Neural cell (in vitro differentiated cells): ENCODE measurements around the gene CPM. TPM values are rescaled to one million over a fixed set of nuclear protein-coding genes. Genes with fewer than 3 reads are reported as not detected.

Experiments
- H2AFZ ChIP-seq: fragments of 200-600, 300-800 bp; sonication (generic), shearing (Covaris generic); 2 replicates; pipeline ENCODE4 v1.6.0; 2014; ENCODE audit warnings: low read depth, mild to moderate bottlenecking, antibody characterized with exemption, low read length, moderate library complexity
- H3F3A ChIP-seq: fragments of 200-600 bp; shearing (Covaris generic); 2 replicates; pipeline ENCODE4 v1.6.1; 2016; ENCODE audit warnings: mild to moderate bottlenecking, moderate library complexity, mixed read lengths, antibody characterized with exemption, low read length; ENCODE audit not compliant: insufficient read depth, poor library complexity, severe bottlenecking
- H3K27ac ChIP-seq: fragments of 200-600, 300-800 bp; sonication (generic), shearing (Covaris generic); 2 replicates; pipeline ENCODE4 v1.5.1; 2014; ENCODE audit warnings: mild to moderate bottlenecking, low read length, moderate library complexity
- H3K27me3 ChIP-seq: fragments of 300-800, 200-600 bp; sonication (generic), shearing (Covaris generic); 2 replicates; pipeline ENCODE4 v1.6.0; 2014; ENCODE audit warnings: mild to moderate bottlenecking, low read depth, low read length, moderate library complexity; ENCODE audit not compliant: insufficient read depth
- H3K36me3 ChIP-seq: fragments of 300-800, 200-600 bp; sonication (generic), shearing (Covaris generic); 2 replicates; pipeline ENCODE4 v1.5.1; 2014; ENCODE audit warnings: mild to moderate bottlenecking, antibody characterized with exemption, low read length, moderate library complexity; ENCODE audit not compliant: insufficient read depth
- H3K4me2 ChIP-seq: fragments of 300-800, 200-600 bp; sonication (generic), shearing (Covaris generic); 2 replicates; pipeline ENCODE4 v1.6.0; 2014; ENCODE audit warnings: mild to moderate bottlenecking, low read length
- H3K4me3 ChIP-seq: fragments of 300-800, 200-600 bp; sonication (generic), shearing (Covaris generic); 2 replicates; pipeline ENCODE4 v1.5.1; 2014; ENCODE audit warnings: mild to moderate bottlenecking, low read length, moderate library complexity
- H3K79me2 ChIP-seq: fragments of 200-600 bp; shearing (Covaris generic); replicated peaks from 2 replicates; pipeline ENCODE4 v1.6.0; 2014; ENCODE audit warnings: mild to moderate bottlenecking, low read length, moderate library complexity; ENCODE audit not compliant: insufficient read depth
- H3K9ac ChIP-seq: fragments of 300-800, 200-600 bp; sonication (generic), shearing (Covaris generic); 2 replicates; pipeline ENCODE4 v1.6.1; 2016; ENCODE audit warnings: mild to moderate bottlenecking, low read length, mixed read lengths
- H3K9me2 ChIP-seq: fragments of 200-600 bp; shearing (Covaris generic); 2 replicates; pipeline ENCODE4 v1.6.1; 2016; ENCODE audit warnings: mild to moderate bottlenecking, low read length, mixed read lengths; ENCODE audit not compliant: insufficient read depth
- H3K9me3 ChIP-seq: fragments of 200-600, 300-800 bp; sonication (generic), shearing (Covaris generic); 2 replicates; pipeline ENCODE4 v1.6.1; 2016; ENCODE audit warnings: mild to moderate bottlenecking, mixed run types, low read length, moderate library complexity, mixed read lengths
- H4K20me1 ChIP-seq: fragments of 200-600 bp; shearing (Covaris generic); 2 replicates; pipeline ENCODE4 v1.6.1; 2016; ENCODE audit warnings: mild to moderate bottlenecking, mixed run types; ENCODE audit not compliant: insufficient read depth
- CTCF ChIP-seq: fragments of 450-650 bp; IDR thresholded peaks from 2 replicates; pipeline ENCODE4 v1.5.1; 2014; ENCODE audit warnings: antibody characterized with exemption, mild to moderate bottlenecking, moderate library complexity; ENCODE audit not compliant: poor library complexity, severe bottlenecking
- EP300 ChIP-seq: fragments of 450-650 bp; conservative IDR thresholded peaks from 2 replicates; pipeline ENCODE4 v1.6.1; 2014; ENCODE audit warnings: antibody characterized with exemption, mild to moderate bottlenecking, moderate library complexity; ENCODE audit not compliant: poor library complexity, severe bottlenecking
- EZH2 ChIP-seq: fragments of 200-600, 300-800 bp; shearing (Covaris generic), sonication (generic); IDR thresholded peaks from 2 replicates; pipeline ENCODE4 v1.6.1; 2014; ENCODE audit warnings: antibody characterized with exemption, low read length, borderline replicate concordance, mild to moderate bottlenecking; ENCODE audit not compliant: insufficient read depth, poor library complexity, severe bottlenecking
- MXI1 ChIP-seq: fragments of 450-650 bp; conservative IDR thresholded peaks from 2 replicates; pipeline ENCODE4 v1.6.1; 2014; ENCODE audit warnings: antibody characterized with exemption, mild to moderate bottlenecking; ENCODE audit not compliant: poor library complexity, severe bottlenecking
- POLR2AphosphoS5 ChIP-seq: IDR thresholded peaks from 2 replicates; pipeline ENCODE4 v1.6.1; 2012
- RAD21 ChIP-seq: fragments of 450-650 bp; conservative IDR thresholded peaks from 2 replicates; pipeline ENCODE4 v1.6.1; 2014; ENCODE audit warnings: antibody characterized with exemption, mild to moderate bottlenecking, moderate library complexity
- SMC3 ChIP-seq: fragments of 450-650 bp; conservative IDR thresholded peaks from 2 replicates; pipeline ENCODE4 v1.6.1; 2014; ENCODE audit warnings: antibody characterized with exemption, mild to moderate bottlenecking, moderate library complexity; ENCODE audit not compliant: poor library complexity
- TAF1 ChIP-seq: IDR thresholded peaks from 2 replicates; pipeline ENCODE4 v1.6.1; 2012; ENCODE audit warnings: low read depth
- polyA plus RNA-seq: library from polyadenylated mRNA; depleted of rRNA; stranded (reverse); fragments of >200 nt; gene quantifications from 2 replicates; pipeline ENCODE4 v1.2.3, GENCODE V29; 2014
- TF ChIP-seq, protein P1 (sequence below): IDR thresholded peaks from 2 replicates; pipeline ENCODE4 v1.6.1; 2012; ENCODE audit warnings: borderline replicate concordance

CPM gene
- polyA plus RNA-seq, 1 donor from 2014 or later: not detected

GRCh38 chr12:68809190-68810026, 123.6 kb downstream of the CPM start:
- H3K9me2 ChIP-seq: no peaks in the 10 kb centered on the region

DNA sequence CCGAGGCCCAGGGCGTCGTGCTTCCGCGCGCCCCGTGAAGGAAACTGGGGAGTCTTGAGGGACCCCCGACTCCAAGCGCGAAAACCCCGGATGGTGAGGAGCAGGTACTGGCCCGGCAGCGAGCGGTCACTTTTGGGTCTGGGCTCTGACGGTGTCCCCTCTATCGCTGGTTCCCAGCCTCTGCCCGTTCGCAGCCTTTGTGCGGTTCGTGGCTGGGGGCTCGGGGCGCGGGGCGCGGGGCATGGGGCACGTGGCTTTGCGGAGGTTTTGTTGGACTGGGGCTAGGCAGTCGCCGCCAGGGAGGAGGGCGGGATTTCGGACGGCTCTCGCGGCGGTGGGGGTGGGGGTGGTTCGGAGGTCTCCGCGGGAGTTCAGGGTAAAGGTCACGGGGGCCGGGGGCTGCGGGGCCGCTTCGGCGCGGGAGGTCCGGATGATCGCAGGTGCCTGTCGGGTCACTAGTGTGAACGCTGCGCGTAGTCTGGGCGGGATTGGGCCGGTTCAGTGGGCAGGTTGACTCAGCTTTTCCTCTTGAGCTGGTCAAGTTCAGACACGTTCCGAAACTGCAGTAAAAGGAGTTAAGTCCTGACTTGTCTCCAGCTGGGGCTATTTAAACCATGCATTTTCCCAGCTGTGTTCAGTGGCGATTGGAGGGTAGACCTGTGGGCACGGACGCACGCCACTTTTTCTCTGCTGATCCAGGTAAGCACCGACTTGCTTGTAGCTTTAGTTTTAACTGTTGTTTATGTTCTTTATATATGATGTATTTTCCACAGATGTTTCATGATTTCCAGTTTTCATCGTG, 124.4 kb downstream of the CPM start:
- peaks cover 37% of the 10 kb centered on the region for H3K79me2 ChIP-seq
- peak overlapping the region; percentile 72 for H3K4me2 ChIP-seq
- peak overlapping the region; percentile 99 for H2AFZ ChIP-seq
- H4K20me1 ChIP-seq: no peaks in the 10 kb centered on the region
- no peaks in the 10 kb centered on the region for H3F3A ChIP-seq
- H3K9me3 ChIP-seq: no peaks in the 10 kb centered on the region
- H3K4me3 ChIP-seq: peak overlapping the region; percentile 97
- H3K9ac ChIP-seq: peak overlapping the region; percentile 99
- H3K27me3 ChIP-seq: no peaks in the 10 kb centered on the region
- H3K9me2 ChIP-seq: no peaks in the 10 kb centered on the region
- peaks cover 4% of the 10 kb centered on the region for H3K36me3 ChIP-seq
- peak overlapping the region; percentile 95 for H3K27ac ChIP-seq
- TF ChIP-seq, protein P1, sequence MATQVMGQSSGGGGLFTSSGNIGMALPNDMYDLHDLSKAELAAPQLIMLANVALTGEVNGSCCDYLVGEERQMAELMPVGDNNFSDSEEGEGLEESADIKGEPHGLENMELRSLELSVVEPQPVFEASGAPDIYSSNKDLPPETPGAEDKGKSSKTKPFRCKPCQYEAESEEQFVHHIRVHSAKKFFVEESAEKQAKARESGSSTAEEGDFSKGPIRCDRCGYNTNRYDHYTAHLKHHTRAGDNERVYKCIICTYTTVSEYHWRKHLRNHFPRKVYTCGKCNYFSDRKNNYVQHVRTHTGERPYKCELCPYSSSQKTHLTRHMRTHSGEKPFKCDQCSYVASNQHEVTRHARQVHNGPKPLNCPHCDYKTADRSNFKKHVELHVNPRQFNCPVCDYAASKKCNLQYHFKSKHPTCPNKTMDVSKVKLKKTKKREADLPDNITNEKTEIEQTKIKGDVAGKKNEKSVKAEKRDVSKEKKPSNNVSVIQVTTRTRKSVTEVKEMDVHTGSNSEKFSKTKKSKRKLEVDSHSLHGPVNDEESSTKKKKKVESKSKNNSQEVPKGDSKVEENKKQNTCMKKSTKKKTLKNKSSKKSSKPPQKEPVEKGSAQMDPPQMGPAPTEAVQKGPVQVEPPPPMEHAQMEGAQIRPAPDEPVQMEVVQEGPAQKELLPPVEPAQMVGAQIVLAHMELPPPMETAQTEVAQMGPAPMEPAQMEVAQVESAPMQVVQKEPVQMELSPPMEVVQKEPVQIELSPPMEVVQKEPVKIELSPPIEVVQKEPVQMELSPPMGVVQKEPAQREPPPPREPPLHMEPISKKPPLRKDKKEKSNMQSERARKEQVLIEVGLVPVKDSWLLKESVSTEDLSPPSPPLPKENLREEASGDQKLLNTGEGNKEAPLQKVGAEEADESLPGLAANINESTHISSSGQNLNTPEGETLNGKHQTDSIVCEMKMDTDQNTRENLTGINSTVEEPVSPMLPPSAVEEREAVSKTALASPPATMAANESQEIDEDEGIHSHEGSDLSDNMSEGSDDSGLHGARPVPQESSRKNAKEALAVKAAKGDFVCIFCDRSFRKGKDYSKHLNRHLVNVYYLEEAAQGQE: peak; percentile 42
- peak; percentile 8 for TF ChIP-seq RAD21
- no peak for TF ChIP-seq EP300
- TF ChIP-seq POLR2AphosphoS5: no peak
- TF ChIP-seq CTCF: no peak

More at GRCh38 chr12:68809190-68810026, 123.6 kb downstream of the CPM start:
- Histone ChIP-seq H3K27me3 (no peaks in the 10 kb centered on the region), H3K4me2 (peak overlapping the region; percentile 72), H3K27ac (peak overlapping the region; percentile 95), H2AFZ (peak overlapping the region; percentile 99), H3K9ac (peak overlapping the region; percentile 99), H3F3A (no peaks in the 10 kb centered on the region), H3K79me2 (peaks cover 37% of the 10 kb centered on the region), H3K4me3 (peak overlapping the region; percentile 97), H4K20me1 (no peaks in the 10 kb centered on the region), H3K36me3 (peaks cover 4% of the 10 kb centered on the region), H3K9me3 (no peaks in the 10 kb centered on the region)
- TF ChIP-seq RAD21: no peak
- TF ChIP-seq SMC3: no peak
- TF ChIP-seq POLR2AphosphoS5: no peak
- no peak for TF ChIP-seq EZH2
- TF ChIP-seq EP300: no peak
- TF ChIP-seq MXI1: no peak
- TF ChIP-seq TAF1: no peak
- TF ChIP-seq CTCF: no peak
- TF ChIP-seq, protein P1: no peak
